ENCODE results near the gene NFIB. TPM values are rescaled to one million over a fixed set of nuclear protein-coding genes. Genes with fewer than 3 reads are reported as not detected.

Gene NFIB
- total RNA-seq, 2 donors from 2014 or later, result 5.3 to 14.1 TPM

GRCh38 chr9:14221119-14221518, 92.8 kb downstream of the NFIB start:
- H3K4me1 Mint-ChIP-seq, result peaks cover 18% of the 10 kb centered on the region
- H3K9me3 Mint-ChIP-seq, result no peaks in the 10 kb centered on the region
- Histone ChIP-seq H3K4me3 (ENCODE audit: low read length) (no peak overlapping the region), H3K36me3 (ENCODE audit: control insufficient read depth, insufficient read depth, low read length) (no peaks in the 10 kb centered on the region), H3K9me3 (ENCODE audit: control insufficient read depth, low read length) (no peaks in the 10 kb centered on the region), H3K27me3 (ENCODE audit: control insufficient read depth, insufficient read depth, low read length, poor library complexity, severe bottlenecking) (no peaks in the 10 kb centered on the region), H3K9ac (ENCODE audit: extremely low read depth, low read length, poor library complexity, severe bottlenecking) (no peak overlapping the region), H3K27ac (ENCODE audit: low read depth, low read length) (no peak overlapping the region), H3K4me1 (ENCODE audit: control insufficient read depth, insufficient read depth, low read length) (no peaks in the 10 kb centered on the region)
- H3K27me3 Mint-ChIP-seq (ENCODE audit: insufficient read depth), result no peaks in the 10 kb centered on the region
- H3K4me3 Mint-ChIP-seq, result no peak overlapping the region
- no peak overlapping the region for H3K27ac Mint-ChIP-seq
- no peak for DNase-seq
- H3K36me3 Mint-ChIP-seq (ENCODE audit: low read depth), result no peaks in the 10 kb centered on the region
- TF ChIP-seq CTCF (conservative IDR thresholded peaks at IDR 0.05), result no peak
- 87% methylated on average over 3 of the region's 4 CpGs; no CpG with 5 or more reads in 1 of the 2 experiments for WGBS, 2 experiments (ENCODE audit: insufficient coverage in 1 of 2, insufficient read length in 1 of 2)

- no peaks in the 10 kb centered on the region for H3K9me3 Mint-ChIP-seq
- H3K4me1 ChIP-seq (ENCODE audit: control insufficient read depth, insufficient read depth, low read length), result no peaks in the 10 kb centered on the region
- H3K36me3 ChIP-seq (ENCODE audit: control insufficient read depth, insufficient read depth, low read length), result no peaks in the 10 kb centered on the region
- H3K27ac Mint-ChIP-seq, result no peak overlapping the region
- H3K27me3 Mint-ChIP-seq (ENCODE audit: insufficient read depth), result no peaks in the 10 kb centered on the region
- no peak overlapping the region for H3K27ac ChIP-seq (ENCODE audit: low read depth, low read length)
- H3K9ac ChIP-seq (ENCODE audit: extremely low read depth, low read length, poor library complexity, severe bottlenecking), result no peak overlapping the region
- H3K27me3 ChIP-seq (ENCODE audit: control insufficient read depth, insufficient read depth, low read length, poor library complexity, severe bottlenecking), result no peaks in the 10 kb centered on the region
- WGBS, 2 experiments (ENCODE audit: insufficient coverage in 1 of 2, insufficient read length in 1 of 2), result 94 to 100% methylated on average over 2 to 3 of the region's 3 CpGs
- no peak overlapping the region for H3K4me3 ChIP-seq (ENCODE audit: low read length)
- H3K4me1 Mint-ChIP-seq, result peaks cover 18% of the 10 kb centered on the region
- no peaks in the 10 kb centered on the region for H3K9me3 ChIP-seq (ENCODE audit: control insufficient read depth, low read length)
- no peaks in the 10 kb centered on the region for H3K36me3 Mint-ChIP-seq (ENCODE audit: low read depth)
- TF ChIP-seq CTCF (conservative IDR thresholded peaks at IDR 0.05), result no peak
- no peak for DNase-seq
- no peak overlapping the region for H3K4me3 Mint-ChIP-seq
These were observed 93.7 kb downstream of the NFIB start for GRCh38 chr9:14220256-14220655.

GRCh38 chr9:14219850-14220249, 94.1 kb downstream of the NFIB start:
- Histone ChIP-seq H3K4me1 (ENCODE audit: control insufficient read depth, insufficient read depth, low read length) (no peaks in the 10 kb centered on the region), H3K9ac (ENCODE audit: extremely low read depth, low read length, poor library complexity, severe bottlenecking) (no peak overlapping the region), H3K36me3 (ENCODE audit: control insufficient read depth, insufficient read depth, low read length) (no peaks in the 10 kb centered on the region), H3K27me3 (ENCODE audit: control insufficient read depth, insufficient read depth, low read length, poor library complexity, severe bottlenecking) (no peaks in the 10 kb centered on the region), H3K4me3 (ENCODE audit: low read length) (no peak overlapping the region), H3K27ac (ENCODE audit: low read depth, low read length) (no peak overlapping the region), H3K9me3 (ENCODE audit: control insufficient read depth, low read length) (no peaks in the 10 kb centered on the region)
- H3K9me3 Mint-ChIP-seq, result no peaks in the 10 kb centered on the region
- TF ChIP-seq CTCF (conservative IDR thresholded peaks at IDR 0.05), result no peak
- no peak overlapping the region for H3K4me3 Mint-ChIP-seq
- no peak overlapping the region for H3K27ac Mint-ChIP-seq
- DNase-seq, result no peak
- peaks cover 18% of the 10 kb centered on the region for H3K4me1 Mint-ChIP-seq
- H3K36me3 Mint-ChIP-seq (ENCODE audit: low read depth), result no peaks in the 10 kb centered on the region
- no peaks in the 10 kb centered on the region for H3K27me3 Mint-ChIP-seq (ENCODE audit: insufficient read depth)
- 94 to 100% methylated on average over 3 to 4 of the region's 4 CpGs for WGBS, 2 experiments (ENCODE audit: insufficient coverage in 1 of 2, insufficient read length in 1 of 2)

All from endodermal cell (in vitro differentiated cells).